SK-N-MC (cell line): ENCODE results near the gene ERCC3.

Source experiments
- EZH2 ChIP-seq: fragments of 200-600 bp; sonication (generic); IDR thresholded peaks from one replicate; pipeline ENCODE4 v1.6.1; 2017; ENCODE audit warnings: antibody characterized with exemption
- FOXP2 ChIP-seq: optimal IDR thresholded peaks from 2 replicates; pipeline ENCODE3; 2011; ENCODE audit warnings: mild to moderate bottlenecking, moderate library complexity; ENCODE audit not compliant: insufficient read depth; ENCODE audit errors: extremely low read length, control extremely low read depth
- POLR2AphosphoS5 ChIP-seq: IDR thresholded peaks from 2 replicates; pipeline ENCODE4 v1.6.1; 2012; ENCODE audit warnings: mild to moderate bottlenecking, low read depth, low read length, borderline replicate concordance

GRCh38 chr2:127217470-127218325 lies 76.2 kb downstream of the ERCC3 start:
- no peak for TF ChIP-seq POLR2AphosphoS5
- TF ChIP-seq EZH2: no peak
- TF ChIP-seq FOXP2: no peak
